K562 treated with DMSO at 1 percent for 48 hours (cell line): ENCODE results near the gene HSFX4. TPM values are rescaled to one million over a fixed set of nuclear protein-coding genes. Genes with fewer than 3 reads are reported as not detected.

Experiments used
- total RNA-seq: library from RNA; unstranded; fragments of 300-600 nt; gene quantifications from 2 replicates; pipeline ENCODE4 v1.2.3, GENCODE V29; 2022; ENCODE audit warnings: low replicate concordance; ENCODE audit errors: extremely low read depth

Gene HSFX4
- not detected in 2 replicates for total RNA-seq

GRCh38 chrX:149929400-149929799 is at the start of gene HSFX4:
TSS of gene HSFX4 (plus strand) at chrX:149929573. CDS start at chrX:149929645, 72 bp downstream.

GRCh38 chrX:149881081-149881711 is 48.2 kb upstream of the HSFX4 start, which contains the start of gene MAGEA8:
TSS of gene MAGEA8 (plus strand) at chrX:149881183. CDS start at chrX:149884273, 3,090 bp downstream.

GRCh38 chrX:149938427-149938880 is 9.1 kb downstream of the HSFX4 start, which contains the start of gene EOLA2:
TSS of gene EOLA2 (minus strand) at chrX:149938491. CDS start at chrX:149933874, 4,617 bp downstream.

Other genes with a start within 250 kb of the HSFX4 start
- not detected in 2 replicates for gene MAGEA11, start 217.5 kb upstream of the HSFX4 start, total RNA-seq
- gene HSFX1, start 155.5 kb upstream of the HSFX4 start, total RNA-seq: not detected in 2 replicates
- not detected in 2 replicates for gene MAGEA9, start 147.6 kb upstream of the HSFX4 start, total RNA-seq
- gene MAGEA8, start 48.4 kb upstream of the HSFX4 start, total RNA-seq: not detected in 2 replicates
- not detected in 2 replicates for gene EOLA2, start 8.9 kb downstream of the HSFX4 start, total RNA-seq